Panc1 (cell line): ENCODE results near the gene LIPK. TPM values are rescaled to one million over a fixed set of nuclear protein-coding genes. Genes with fewer than 3 reads are reported as not detected.

ENCODE experiments used
- ATAC-seq: fragments of 200-7000 bp; cut with Tn5 transposase; 2 replicates; pipeline ENCODE4 v1.9.1; 2020; ENCODE audit warnings: mild to moderate bottlenecking, moderate library complexity
- BruUV-seq: library from RNA; stranded (reverse); fragments of 400-500 nt; replicated peaks from 2 replicates; lab custom pipeline; 2021; lab: Mats Ljungman, UMichigan
- CTCF ChIA-PET: fragments of 300-600 bp; sonication (Branson Sonifier 250); formaldehyde crosslinking; loops from one replicate; lab custom pipeline; 2022; ENCODE audit warnings: antibody characterized with exemption; lab: Charles Lee
- POLR2A ChIA-PET: fragments of 300-600 bp; sonication (Branson Sonifier 250); formaldehyde crosslinking; loops from one replicate; lab custom pipeline; 2022; ENCODE audit warnings: antibody characterized with exemption; lab: Charles Lee
- DNase-seq: peaks from one replicate; pipeline ENCODE4 v3.0.0-alpha.2; 2010; ENCODE audit warnings: low read depth, low spot score
- H3K27ac ChIP-seq: 2 replicates; pipeline ENCODE4 v1.5.1; 2011; ENCODE audit warnings: mild to moderate bottlenecking, low read length, inconsistent platforms
- H3K27me3 ChIP-seq: fragments of 200-500 bp; sonication (Bioruptor generic); 2 replicates; pipeline ENCODE4 v1.6.0; 2014; ENCODE audit warnings: low read length, inconsistent platforms; ENCODE audit not compliant: control insufficient read depth, insufficient read depth
- H3K36me3 ChIP-seq: fragments of 200-500 bp; sonication (Bioruptor generic); 2 replicates; pipeline ENCODE4 v1.5.1; 2014; ENCODE audit warnings: inconsistent platforms, mild to moderate bottlenecking, low read length, moderate library complexity; ENCODE audit not compliant: control insufficient read depth, insufficient read depth
- H3K4me1 ChIP-seq: 2 replicates; pipeline ENCODE4 v1.5.1; 2011; ENCODE audit warnings: inconsistent platforms, mild to moderate bottlenecking, low read length, moderate library complexity; ENCODE audit not compliant: control insufficient read depth, insufficient read depth
- H3K4me3 ChIP-seq, 2 experiments: 2 replicates each; pipeline ENCODE4 v1.5.1; 2011 to 2012; ENCODE audit warnings: low read depth in 2 of 2, low read length in 2 of 2, mild to moderate bottlenecking in 2 of 2, inconsistent platforms in 1 of 2, moderate library complexity in 1 of 2
- H3K9me3 ChIP-seq: fragments of 200-500 bp; sonication (Bioruptor generic); 2 replicates; pipeline ENCODE4 v1.5.1; 2014; ENCODE audit warnings: low read depth, mild to moderate bottlenecking, inconsistent platforms, low read length, moderate library complexity; ENCODE audit not compliant: control insufficient read depth, insufficient read depth
- CTCF ChIP-seq: fragments of 450-650 bp; IDR thresholded peaks from 2 replicates; pipeline ENCODE4 v1.5.1; 2017; ENCODE audit warnings: mild to moderate bottlenecking
- POLR2AphosphoS5 ChIP-seq: IDR thresholded peaks from 2 replicates; pipeline ENCODE4 v1.6.1; 2012; ENCODE audit warnings: mild to moderate bottlenecking, low read depth, low read length, moderate library complexity
- SIN3A ChIP-seq: IDR thresholded peaks from 2 replicates; pipeline ENCODE4 v1.6.1; 2012; ENCODE audit warnings: low read depth, mild to moderate bottlenecking, low read length, moderate library complexity, borderline replicate concordance; ENCODE audit not compliant: insufficient read depth
- TCF7L2 ChIP-seq: IDR thresholded peaks from 2 replicates; pipeline ENCODE4 v1.6.1; 2011; ENCODE audit warnings: mild to moderate bottlenecking, low read depth, low read length, inconsistent platforms
- in situ Hi-C: cut with HindIII; loops from 2 replicates; pipeline ENCODE4 v1.10.0; 2016; ENCODE audit warnings: low sequenced_read_pairs, low pct_unique_long_range_greater_than_20kb
- intact Hi-C: fragments of 100-400 bp; cut with micrococcal nuclease; formaldehyde crosslinking; loops from one replicate; pipeline ENCODE4 v1.10.0; 2022; ENCODE audit not compliant: unreplicated experiment
- total RNA-seq: library from RNA; stranded (reverse); gene quantifications from one replicate; pipeline ENCODE4 v1.2.1, GENCODE V29; 2021; ENCODE audit not compliant: unreplicated experiment
- TF ChIP-seq, protein P1 (sequence below), 2 experiments: IDR thresholded peaks; 2 replicates each; pipeline ENCODE4 v1.6.1; 2011 to 2012; ENCODE audit warnings: low read depth in 2 of 2, control low read depth in 1 of 2, low read length in 1 of 2, mild to moderate bottlenecking in 1 of 2, moderate library complexity in 1 of 2; ENCODE audit not compliant: insufficient read depth in 1 of 2

LIPK gene
- total RNA-seq, 1 experiment from 2014 or later: not detected

DNA sequence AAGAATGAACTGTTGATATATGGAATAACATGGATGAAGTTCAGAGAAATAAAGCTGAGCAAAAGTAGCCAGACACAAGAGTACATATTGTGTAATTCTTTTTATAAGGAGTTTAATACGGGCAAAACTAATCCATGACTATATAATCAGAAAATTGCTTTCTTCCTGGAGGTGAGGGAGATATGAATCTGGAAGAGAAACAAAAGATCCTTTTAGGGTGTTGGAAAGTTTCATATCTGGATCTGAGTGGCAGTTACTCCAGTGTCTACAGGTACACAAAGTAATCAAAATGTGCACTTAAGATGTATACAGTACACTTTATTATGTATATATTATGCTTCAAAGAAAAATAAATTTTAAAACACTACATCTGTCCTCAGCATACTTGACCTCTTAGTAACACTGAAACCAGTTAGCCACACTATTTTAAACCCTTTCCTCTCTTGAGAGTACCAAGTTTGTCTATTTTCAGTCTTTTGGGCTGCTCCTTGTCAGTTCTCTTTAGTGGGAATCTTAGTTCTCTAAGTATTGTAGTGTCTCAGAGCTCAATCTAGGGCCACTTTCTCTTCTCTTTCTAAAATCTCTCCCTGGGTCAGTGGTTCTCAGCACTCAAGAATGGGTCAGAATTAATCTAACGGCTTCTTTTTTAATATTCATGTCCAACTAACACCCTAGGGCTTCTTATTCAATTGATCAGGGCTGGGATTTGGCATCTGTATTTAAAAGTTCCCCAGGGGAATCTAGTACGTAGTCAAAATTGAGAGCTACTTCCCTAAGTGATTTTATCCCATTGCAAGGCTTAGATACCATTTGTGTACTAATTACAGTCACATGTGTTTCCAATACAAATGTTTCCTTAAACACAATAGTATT, 46.1 kb upstream of the LIPK start:
- Histone ChIP-seq H3K4me1 (no peaks in the 10 kb centered on the region), H3K9me3 (no peaks in the 10 kb centered on the region), H3K27me3 (no peaks in the 10 kb centered on the region), H3K36me3 (no peaks in the 10 kb centered on the region; the same call in 1 of the 2 replicates), H3K4me3 (no peak overlapping the region), H3K27ac (no peak overlapping the region)
- ChIA-PET POLR2A (no interaction called here), CTCF (interaction anchor here (0.9 kb wide), 1 partner anchor 77 kb away, joined by 3 read pairs; the partner anchor contains the start of gene RNLS)
- intact Hi-C loops: no loop called here
- TF ChIP-seq SIN3A (no peak), CTCF (no peak), TCF7L2 (0 out of 2 replicates have a peak, but pooled peaks have one; percentile 24)
- TF ChIP-seq, protein P1, sequence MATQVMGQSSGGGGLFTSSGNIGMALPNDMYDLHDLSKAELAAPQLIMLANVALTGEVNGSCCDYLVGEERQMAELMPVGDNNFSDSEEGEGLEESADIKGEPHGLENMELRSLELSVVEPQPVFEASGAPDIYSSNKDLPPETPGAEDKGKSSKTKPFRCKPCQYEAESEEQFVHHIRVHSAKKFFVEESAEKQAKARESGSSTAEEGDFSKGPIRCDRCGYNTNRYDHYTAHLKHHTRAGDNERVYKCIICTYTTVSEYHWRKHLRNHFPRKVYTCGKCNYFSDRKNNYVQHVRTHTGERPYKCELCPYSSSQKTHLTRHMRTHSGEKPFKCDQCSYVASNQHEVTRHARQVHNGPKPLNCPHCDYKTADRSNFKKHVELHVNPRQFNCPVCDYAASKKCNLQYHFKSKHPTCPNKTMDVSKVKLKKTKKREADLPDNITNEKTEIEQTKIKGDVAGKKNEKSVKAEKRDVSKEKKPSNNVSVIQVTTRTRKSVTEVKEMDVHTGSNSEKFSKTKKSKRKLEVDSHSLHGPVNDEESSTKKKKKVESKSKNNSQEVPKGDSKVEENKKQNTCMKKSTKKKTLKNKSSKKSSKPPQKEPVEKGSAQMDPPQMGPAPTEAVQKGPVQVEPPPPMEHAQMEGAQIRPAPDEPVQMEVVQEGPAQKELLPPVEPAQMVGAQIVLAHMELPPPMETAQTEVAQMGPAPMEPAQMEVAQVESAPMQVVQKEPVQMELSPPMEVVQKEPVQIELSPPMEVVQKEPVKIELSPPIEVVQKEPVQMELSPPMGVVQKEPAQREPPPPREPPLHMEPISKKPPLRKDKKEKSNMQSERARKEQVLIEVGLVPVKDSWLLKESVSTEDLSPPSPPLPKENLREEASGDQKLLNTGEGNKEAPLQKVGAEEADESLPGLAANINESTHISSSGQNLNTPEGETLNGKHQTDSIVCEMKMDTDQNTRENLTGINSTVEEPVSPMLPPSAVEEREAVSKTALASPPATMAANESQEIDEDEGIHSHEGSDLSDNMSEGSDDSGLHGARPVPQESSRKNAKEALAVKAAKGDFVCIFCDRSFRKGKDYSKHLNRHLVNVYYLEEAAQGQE (IDR thresholded peaks at IDR 0.05; ENCODE audit: insufficient read depth in 1 of 2, low read depth in 2 of 2, low read length in 1 of 2): no peak
- in situ Hi-C loops: no loop called here
- ATAC-seq: no peak
- no TSS peak for BruUV-seq
- DNase-seq: no peak

DNA sequence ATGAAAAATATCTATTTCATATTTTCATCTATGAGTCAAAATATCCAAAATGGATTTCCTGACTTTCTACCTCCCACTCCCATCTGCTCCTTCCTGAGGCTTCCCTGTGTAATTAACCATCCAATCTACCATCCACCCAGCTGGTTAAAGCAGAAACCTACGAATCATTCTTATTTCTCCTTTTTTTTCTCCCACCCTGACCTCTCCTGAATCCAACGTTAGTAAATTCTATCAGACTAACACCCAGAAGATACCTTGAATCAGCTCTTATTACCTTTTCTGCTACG, 45.5 kb upstream of the LIPK start:
- Histone ChIP-seq H3K9me3 (no peaks in the 10 kb centered on the region), H3K27ac (no peak overlapping the region), H3K36me3 (no peaks in the 10 kb centered on the region; the same call in 1 of the 2 replicates), H3K27me3 (no peaks in the 10 kb centered on the region), H3K4me3 (no peak overlapping the region), H3K4me1 (no peaks in the 10 kb centered on the region)
- in situ Hi-C loops: no loop called here
- intact Hi-C loops: no loop called here
- ATAC-seq (no peak), DNase-seq (no peak)
- ChIA-PET CTCF (no interaction called here), POLR2A (no interaction called here)
- TF ChIP-seq CTCF (no peak), TCF7L2 (no peak), POLR2AphosphoS5 (no peak), SIN3A (no peak)
- TF ChIP-seq, protein P1 (IDR thresholded peaks at IDR 0.05; ENCODE audit: insufficient read depth in 1 of 2, low read depth in 2 of 2, low read length in 1 of 2): no peak
- BruUV-seq: no TSS peak
